Fibroblast of skin of back (primary cell): ENCODE data around the gene TCP10L.
A peak's percentile ranks its signal among the peaks of the same experiment; 100 is the strongest.
"Not testable (repeated sequence)": the region's sequence is repeated elsewhere in the genome, so short reads cannot be mapped to it uniquely, and the experiment has no call there.

Experiments used
- DNase-seq: peaks from one replicate; pipeline ENCODE4 v3.0.0-alpha.2; 2013

Gene TCP10L

GRCh38 chr21:32549886-32550285, 35.4 kb downstream of the TCP10L start:
- DNase-seq = no peak

DNA sequence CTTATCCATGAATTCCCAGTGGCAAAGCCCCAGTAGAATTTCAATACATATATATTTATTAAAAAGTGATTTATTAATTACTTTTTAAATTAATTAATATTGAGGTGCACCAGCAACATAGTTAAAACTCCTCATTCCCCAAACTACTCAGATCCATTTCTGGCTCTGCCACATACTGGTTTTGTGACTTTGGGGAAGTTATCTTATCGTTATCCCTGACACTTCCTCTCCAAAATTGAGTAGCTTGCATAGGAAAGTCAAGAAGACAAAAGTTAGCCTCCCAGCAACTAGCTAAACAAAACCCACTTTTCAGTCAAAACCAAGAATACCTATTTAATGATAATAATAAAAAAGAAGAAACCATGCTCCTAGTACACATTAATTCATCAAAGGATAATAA, 35.9 kb downstream of the TCP10L start:
- DNase-seq = no peak

- no peak for DNase-seq
These were observed 36.3 kb downstream of the TCP10L start for GRCh38 chr21:32548978-32549377.

- DNase-seq = no peak
These were observed 38.3 kb downstream of the TCP10L start for GRCh38 chr21:32547018-32547417.

GRCh38 chr21:32545948-32546441, 39.3 kb downstream of the TCP10L start:
- peak; percentile 50 for DNase-seq

- DNase-seq = no peak
These were observed 40.6 kb downstream of the TCP10L start for GRCh38 chr21:32544697-32545096.

GRCh38 chr21:32543975-32544374, 41.3 kb downstream of the TCP10L start:
- no peak for DNase-seq

DNA sequence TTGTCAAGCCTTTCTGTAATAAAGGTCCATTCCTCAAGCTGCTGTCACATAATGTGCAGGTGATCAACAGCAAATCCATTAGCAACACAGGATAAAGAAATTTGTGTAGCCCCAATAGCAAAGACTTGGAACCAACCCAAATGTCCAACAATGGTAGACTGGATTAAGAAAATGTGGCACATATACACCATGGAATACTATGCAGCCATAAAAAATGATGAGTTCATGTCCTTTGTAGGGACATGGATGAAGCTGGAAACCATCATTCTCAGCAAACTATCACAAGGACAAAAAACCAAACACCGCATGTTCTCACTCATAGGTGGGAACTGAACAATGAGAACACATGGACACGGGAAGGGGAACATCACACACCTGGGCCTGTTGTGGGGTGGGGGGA, 42.3 kb downstream of the TCP10L start:
- DNase-seq = not testable (repeated sequence)

DNA sequence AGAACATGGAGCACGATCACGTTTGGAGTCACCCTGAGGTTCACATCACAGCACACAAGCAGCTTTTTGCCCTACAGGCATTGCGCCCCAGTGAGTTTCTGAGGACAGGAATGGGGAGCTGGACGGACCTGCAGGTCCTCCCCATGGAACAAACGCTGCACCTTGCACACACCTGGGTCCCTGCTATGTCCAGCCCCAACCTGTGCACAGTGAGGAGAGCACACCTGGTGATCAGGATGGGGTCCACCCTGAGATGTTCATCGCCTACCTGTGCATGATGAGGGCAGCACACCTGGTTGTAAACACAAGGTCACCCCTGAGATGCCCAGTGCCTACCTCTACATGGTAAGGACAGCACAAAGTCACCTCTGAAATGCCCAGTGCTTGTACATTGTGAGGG, 45.9 kb downstream of the TCP10L start:
- no peak for DNase-seq

DNA sequence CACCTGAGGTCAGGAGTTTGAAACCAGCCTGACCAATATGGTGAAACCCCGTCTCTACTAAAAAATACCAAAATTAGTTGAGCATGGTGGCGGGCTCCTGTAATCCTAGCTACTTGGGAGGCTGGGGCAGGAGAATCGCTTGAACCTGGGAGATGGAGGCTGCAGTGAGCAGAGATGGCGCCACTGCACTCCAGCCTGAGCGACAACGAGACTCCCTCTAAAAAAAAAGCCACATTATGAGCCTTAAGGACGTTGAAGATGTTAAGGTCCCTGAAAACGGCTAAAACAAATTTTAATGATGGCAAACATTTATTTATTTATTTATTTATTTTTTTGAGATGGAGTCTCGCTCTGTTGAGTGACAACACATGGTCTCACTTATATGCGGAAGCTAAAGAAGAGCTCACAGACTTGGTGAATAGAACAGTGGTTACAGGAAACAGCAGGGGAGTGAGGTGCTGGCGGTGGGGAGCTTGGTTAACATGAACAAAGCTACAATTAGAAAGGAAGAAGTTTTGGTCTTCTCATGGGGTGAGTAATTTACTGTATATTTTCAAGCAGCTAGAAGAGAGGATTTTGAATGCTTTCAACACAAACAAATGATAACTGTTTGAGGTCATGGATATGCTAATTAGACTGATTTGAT, 47.1 kb downstream of the TCP10L start:
- no peak for DNase-seq

DNA sequence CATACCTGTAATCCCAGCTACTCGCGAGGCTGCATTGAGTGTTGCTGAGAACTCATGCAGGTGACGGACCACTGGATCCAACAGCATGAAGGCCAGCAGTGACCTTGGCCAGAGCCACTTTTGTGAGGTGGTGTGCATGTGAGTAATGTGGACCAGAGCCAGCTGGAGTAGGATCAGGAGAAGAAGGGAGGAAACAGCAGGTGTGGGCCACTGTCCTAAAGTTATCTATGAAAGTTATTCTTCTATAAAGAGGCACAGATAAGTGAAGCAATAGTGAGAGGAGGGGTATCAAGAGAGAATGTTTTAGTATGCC, 47.8 kb downstream of the TCP10L start:
- no peak for DNase-seq

DNA sequence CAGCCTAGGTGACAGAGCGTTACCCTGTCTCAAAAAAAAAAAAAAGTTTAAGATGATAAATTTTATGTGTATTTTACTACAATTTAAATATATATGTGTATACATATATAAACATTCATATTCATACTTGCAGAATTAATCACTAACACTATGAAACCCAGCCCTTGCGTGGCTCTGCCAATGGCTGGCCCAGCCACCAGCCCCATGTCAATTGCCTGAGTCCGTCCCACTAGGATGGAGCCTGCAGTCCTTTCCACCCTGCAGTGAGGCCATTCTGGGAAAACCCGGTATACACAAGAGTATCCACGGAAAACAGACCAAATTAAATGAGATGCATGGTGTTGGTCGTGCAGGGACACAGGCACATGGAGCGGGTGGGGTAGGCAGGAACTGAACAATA, 49.7 kb downstream of the TCP10L start:
- no peak for DNase-seq

DNA sequence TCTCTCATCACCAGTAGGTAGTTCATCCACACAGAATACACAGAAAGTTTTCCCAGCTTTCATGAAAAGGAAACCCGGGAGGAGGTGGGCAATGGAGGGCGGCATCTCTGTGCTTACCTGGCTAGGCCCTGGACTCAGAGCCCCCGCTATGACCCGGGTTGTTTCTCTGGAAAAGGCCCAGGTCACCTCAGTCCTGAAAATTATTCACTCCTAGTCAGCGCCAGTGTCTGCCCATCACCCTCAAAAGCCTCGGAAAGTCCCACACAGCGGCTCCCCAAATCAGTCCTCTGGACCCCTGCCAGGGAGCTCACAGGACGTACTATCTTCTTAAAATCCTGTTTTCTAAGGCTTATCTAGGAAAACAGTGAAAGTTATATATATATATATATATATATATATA, 51.2 kb downstream of the TCP10L start:
- no peak for DNase-seq

DNA sequence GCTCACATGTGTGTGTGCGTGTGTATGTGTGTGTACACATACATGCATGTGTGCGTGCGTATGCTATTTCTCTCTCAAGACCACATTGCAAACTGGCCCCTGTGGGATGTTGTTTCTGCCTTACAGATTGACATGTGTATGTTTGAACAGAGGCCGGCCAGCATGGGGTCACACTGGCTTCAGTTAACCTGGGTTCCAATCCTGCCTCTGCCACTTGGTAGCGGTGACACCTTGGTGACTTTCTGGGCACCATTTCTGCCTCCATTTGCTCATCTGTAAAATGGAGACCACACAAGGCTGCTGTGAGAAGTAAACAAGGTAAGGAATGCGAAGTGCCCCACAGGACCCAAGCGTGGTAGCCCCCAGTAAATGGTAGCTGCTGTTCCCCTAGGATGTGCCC, 51.7 kb downstream of the TCP10L start:
- DNase-seq = no peak

DNA sequence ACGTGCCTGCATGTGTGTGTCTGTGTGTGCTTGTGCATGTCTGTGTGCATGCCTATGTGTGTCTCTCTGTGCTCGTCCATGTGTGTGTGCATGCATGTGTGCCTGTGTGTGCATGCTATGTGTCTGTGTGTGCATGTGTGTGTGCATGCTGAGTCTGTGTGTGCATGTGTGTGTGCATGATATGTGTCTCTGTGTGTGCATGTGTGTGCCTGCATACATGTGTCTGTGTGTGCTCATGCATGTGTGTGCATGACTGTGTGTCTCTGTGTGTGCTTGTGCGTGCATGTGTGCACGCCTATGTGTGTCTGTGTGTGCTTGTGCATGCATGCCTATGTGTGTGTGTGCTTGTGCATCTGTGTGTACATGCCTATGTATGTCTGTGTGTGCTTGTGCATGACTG, 52.3 kb downstream of the TCP10L start:
- DNase-seq = no peak

DNA sequence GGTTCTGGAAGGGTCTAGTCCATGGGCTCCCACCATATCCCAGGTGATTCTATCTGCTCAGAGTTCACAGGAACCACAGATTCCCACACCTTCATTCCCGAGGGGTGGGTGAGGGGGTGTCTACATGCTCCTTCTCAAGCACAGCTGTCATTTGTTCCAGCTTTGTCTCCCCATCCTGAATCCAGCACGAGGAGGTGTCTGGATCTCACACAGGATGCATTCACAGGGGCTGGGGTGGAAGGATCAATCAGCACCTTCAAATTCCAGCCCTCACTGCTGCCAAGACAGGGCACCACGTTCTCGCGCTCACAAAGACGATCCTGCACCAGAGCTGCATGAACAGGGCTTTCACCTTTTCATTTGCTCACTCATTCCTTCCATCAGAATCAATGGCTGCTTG, 52.7 kb downstream of the TCP10L start:
- no peak for DNase-seq

- not testable (repeated sequence) for DNase-seq
These were observed 53.8 kb downstream of the TCP10L start for GRCh38 chr21:32531561-32531960.

- DNase-seq = not testable (repeated sequence)
These were observed 54.5 kb downstream of the TCP10L start for GRCh38 chr21:32530809-32531208.

GRCh38 chr21:32529679-32530078, 55.6 kb downstream of the TCP10L start:
- no peak for DNase-seq

GRCh38 chr21:32525282-32525681, 60.0 kb downstream of the TCP10L start:
- no peak for DNase-seq

GRCh38 chr21:32523988-32524719, 61.2 kb downstream of the TCP10L start:
- DNase-seq = peak; percentile 89
